Measurements from ENCODE around the gene KCND1. TPM values are rescaled to one million over a fixed set of nuclear protein-coding genes. Genes with fewer than 3 reads are reported as not detected.

Gene KCND1
- total and polyA plus RNA-seq, 2 experiments from 2014 or later: 2.7 to 5.6 TPM

- no peak for TF ChIP-seq ZNF462 (CRISPR knock-in tag; IDR thresholded peaks at IDR 0.05)
- TF ChIP-seq JUNB (IDR thresholded peaks at IDR 0.05; ENCODE audit: unreplicated experiment): no peak
- TF ChIP-seq ZNF331 (CRISPR knock-in tag; IDR thresholded peaks at IDR 0.05; ENCODE audit: low read depth): no peak
- no peak for TF ChIP-seq STAT1 (IDR thresholded peaks at IDR 0.05; ENCODE audit: unreplicated experiment)
Measured at GRCh38 chrX:48966796-48967579, 4.7 kb downstream of the KCND1 start (continued).

DNA sequence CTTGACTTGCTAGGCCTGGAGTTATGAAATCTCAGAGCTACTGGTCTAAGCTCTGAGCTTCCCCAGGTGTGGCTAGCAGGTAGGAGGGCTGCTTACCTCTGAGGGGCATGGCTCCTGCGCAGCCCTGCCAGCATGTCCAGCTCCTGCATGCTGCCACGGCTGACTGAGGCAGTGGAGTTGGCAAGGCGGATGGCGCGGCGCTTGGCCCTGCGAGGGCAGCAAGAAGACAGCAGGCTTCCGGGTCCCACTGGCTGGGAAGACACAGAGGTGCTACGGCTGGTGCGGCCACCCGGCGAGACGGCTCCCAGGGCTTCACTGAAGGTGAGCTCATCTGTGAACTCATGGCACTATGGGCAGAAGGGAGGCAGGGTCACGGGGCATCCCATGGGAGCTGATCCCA is 5.7 kb downstream of the KCND1 start:
- Mint-ChIP-seq H3K27me3 (ENCODE audit: insufficient read depth, low read depth, poor library complexity) (peaks cover 2% of the 10 kb centered on the region), H3K36me3 (ENCODE audit: low read depth) (peaks cover 6% of the 10 kb centered on the region; the same call in 1 of the 3 replicates), H3K27ac (no peak overlapping the region), H3K9me3 (no peaks in the 10 kb centered on the region), H3K4me1 (peaks cover 12% of the 10 kb centered on the region; the same call in 1 of the 3 replicates), H3K4me3 (no peak overlapping the region)
- ATAC-seq (no peak), DNase-seq (ENCODE audit: low spot score) (no peak)
- Histone ChIP-seq H3K4me3 (no peak overlapping the region), H3F3A (replicated peaks; ENCODE audit: low read depth) (no peaks in the 10 kb centered on the region), H3K36me3 (ENCODE audit: insufficient read depth) (no peaks in the 10 kb centered on the region), H3K4me1 (ENCODE audit: insufficient read depth) (no peaks in the 10 kb centered on the region), H3K27ac (ENCODE audit: low read depth) (no peak overlapping the region), H2AFZ (no peak overlapping the region), H3K27me3 (ENCODE audit: insufficient read depth) (no peaks in the 10 kb centered on the region), H3K79me2 (replicated peaks; ENCODE audit: insufficient read depth) (no peaks in the 10 kb centered on the region), H3K4me2 (no peak overlapping the region), H4K20me1 (replicated peaks; ENCODE audit: insufficient read depth) (no peaks in the 10 kb centered on the region), H3K9me2 (ENCODE audit: insufficient read depth) (no peaks in the 10 kb centered on the region)
- TF ChIP-seq, protein P1, sequence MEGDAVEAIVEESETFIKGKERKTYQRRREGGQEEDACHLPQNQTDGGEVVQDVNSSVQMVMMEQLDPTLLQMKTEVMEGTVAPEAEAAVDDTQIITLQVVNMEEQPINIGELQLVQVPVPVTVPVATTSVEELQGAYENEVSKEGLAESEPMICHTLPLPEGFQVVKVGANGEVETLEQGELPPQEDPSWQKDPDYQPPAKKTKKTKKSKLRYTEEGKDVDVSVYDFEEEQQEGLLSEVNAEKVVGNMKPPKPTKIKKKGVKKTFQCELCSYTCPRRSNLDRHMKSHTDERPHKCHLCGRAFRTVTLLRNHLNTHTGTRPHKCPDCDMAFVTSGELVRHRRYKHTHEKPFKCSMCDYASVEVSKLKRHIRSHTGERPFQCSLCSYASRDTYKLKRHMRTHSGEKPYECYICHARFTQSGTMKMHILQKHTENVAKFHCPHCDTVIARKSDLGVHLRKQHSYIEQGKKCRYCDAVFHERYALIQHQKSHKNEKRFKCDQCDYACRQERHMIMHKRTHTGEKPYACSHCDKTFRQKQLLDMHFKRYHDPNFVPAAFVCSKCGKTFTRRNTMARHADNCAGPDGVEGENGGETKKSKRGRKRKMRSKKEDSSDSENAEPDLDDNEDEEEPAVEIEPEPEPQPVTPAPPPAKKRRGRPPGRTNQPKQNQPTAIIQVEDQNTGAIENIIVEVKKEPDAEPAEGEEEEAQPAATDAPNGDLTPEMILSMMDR (conservative IDR thresholded peaks at IDR 0.05; ENCODE audit: low read depth in 2 of 2): no peak
- TF ChIP-seq JUNB (IDR thresholded peaks at IDR 0.05; ENCODE audit: unreplicated experiment) (no peak), ZNF462 (CRISPR knock-in tag; IDR thresholded peaks at IDR 0.05) (no peak), POLR2AphosphoS5 (IDR thresholded peaks at IDR 0.05; ENCODE audit: low read depth) (no peak), CREB1 (CRISPR knock-in tag; IDR thresholded peaks at IDR 0.05; ENCODE audit: low read depth) (no peak)
